B cell (primary cell): Measurements from ENCODE around the gene GLT1D1. TPM values are rescaled to one million over a fixed set of nuclear protein-coding genes. Genes with fewer than 3 reads are reported as not detected.

Experiments
- ATAC-seq: fragments of 200-7000 bp; cut with Tn5 transposase; one replicate; pipeline ENCODE4 v1.10.0; 2021; ENCODE audit warnings: low read depth, mild to moderate bottlenecking, moderate number of reproducible peaks, moderate library complexity
- CTCF ChIA-PET: fragments of 350-600 bp; sonication (Branson Sonifier 250); formaldehyde crosslinking; loops from one replicate; lab custom pipeline; 2021; ENCODE audit warnings: antibody characterized with exemption, inconsistent platforms; lab: Charles Lee
- POLR2A ChIA-PET: fragments of 350-600 bp; sonication (Branson Sonifier 250); formaldehyde crosslinking; loops from one replicate; lab custom pipeline; 2021; ENCODE audit warnings: antibody characterized with exemption; lab: Charles Lee
- DNase-seq: peaks from one replicate; pipeline ENCODE4 v3.0.0; 2013
- H2AFZ ChIP-seq: 2 replicates; pipeline ENCODE4 v1.6.1; 2012; ENCODE audit warnings: mild to moderate bottlenecking, low read depth, low read length; ENCODE audit not compliant: insufficient read depth, poor library complexity, severe bottlenecking
- H3K27ac ChIP-seq, 2 donors: 1 replicate in 1 of 2; 2 replicates in 1 of 2; pipeline ENCODE4 v1.5.1; 2012 to 2013; ENCODE audit warnings: low read length in 2 of 2, mild to moderate bottlenecking in 2 of 2, moderate library complexity in 1 of 2
- H3K27me3 ChIP-seq, 4 experiments: fragments of 200-600 bp in 1 of 4; sonication (generic) in 1 of 4; replicated peaks in 1 of 4; 1 replicate in 2 of 4; 2 replicates in 2 of 4; pipeline versions ENCODE4 v1.6.1 to v1.7.0; 2013 to 2016; ENCODE audit warnings: low read length in 3 of 4, mild to moderate bottlenecking in 2 of 4, mixed read lengths in 1 of 4, moderate library complexity in 1 of 4; ENCODE audit not compliant: insufficient read depth in 4 of 4, control insufficient read depth in 3 of 4; ENCODE audit errors: control extremely low read depth in 1 of 4
- H3K36me3 ChIP-seq, 2 experiments: replicated peaks in 1 of 2; 1 replicate in 1 of 2; 2 replicates in 1 of 2; pipeline versions ENCODE4 v1.6.1 to v1.7.1; 2013; ENCODE audit warnings: low read length in 1 of 2; ENCODE audit not compliant: insufficient read depth in 2 of 2, control insufficient read depth in 1 of 2; ENCODE audit errors: control extremely low read depth in 1 of 2, extremely low read depth in 1 of 2
- H3K4me1 ChIP-seq, 2 donors: fragments of 200-600 bp in 1 of 2; sonication (generic) in 1 of 2; 1 replicate in 1 of 2; 2 replicates in 1 of 2; pipeline versions ENCODE4 v1.5.1 to v1.6.1; 2013 to 2017; ENCODE audit warnings: low read length in 2 of 2; ENCODE audit not compliant: control insufficient read depth in 2 of 2, insufficient read depth in 2 of 2
- H3K4me2 ChIP-seq: replicated peaks from 2 replicates; pipeline ENCODE3; 2012; ENCODE audit warnings: mild to moderate bottlenecking, low read depth, low read length; ENCODE audit not compliant: poor library complexity, severe bottlenecking
- H3K4me3 ChIP-seq, 5 experiments: fragments of 200-600 bp in 1 of 5; sonication (generic) in 1 of 5; 1 replicate in 3 of 5; 2 replicates in 2 of 5; pipeline versions ENCODE4 v1.5.1 to v1.7.0; 2011 to 2016; ENCODE audit warnings: low read length in 4 of 5, mild to moderate bottlenecking in 4 of 5, low read depth in 2 of 5, control low read depth in 1 of 5, moderate library complexity in 1 of 5; ENCODE audit not compliant: insufficient read depth in 1 of 5; ENCODE audit errors: control extremely low read depth in 1 of 5, extremely low read depth in 1 of 5
- H3K79me2 ChIP-seq: fragments of 200-600 bp; sonication (generic); one replicate; pipeline ENCODE4 v1.6.0; 2016; ENCODE audit warnings: low read length; ENCODE audit not compliant: control insufficient read depth, insufficient read depth
- H3K9ac ChIP-seq: fragments of 200-600 bp; sonication (generic); 2 replicates; pipeline ENCODE4 v1.6.1; 2017; ENCODE audit warnings: mild to moderate bottlenecking, low read length, moderate library complexity
- H3K9me3 ChIP-seq, 3 donors: one replicate each; pipeline versions ENCODE4 v1.6.1 to v1.7.1; 2013; ENCODE audit warnings: low read length in 2 of 3; ENCODE audit not compliant: control insufficient read depth in 2 of 3, insufficient read depth in 1 of 3; ENCODE audit errors: control extremely low read depth in 1 of 3
- H4K20me1 ChIP-seq: 2 replicates; pipeline ENCODE4 v1.6.0; 2012; ENCODE audit warnings: mild to moderate bottlenecking, low read length; ENCODE audit not compliant: insufficient read depth, control insufficient read depth, poor library complexity, severe bottlenecking
- H3K27ac Mint-ChIP-seq: one replicate; pipeline ENCODE4 v1.8.0; 2021; ENCODE audit warnings: mixed read lengths
- H3K27me3 Mint-ChIP-seq: one replicate; pipeline ENCODE4 v1.8.0; 2021; ENCODE audit warnings: mixed read lengths
- H3K4me1 Mint-ChIP-seq: one replicate; pipeline ENCODE4 v1.8.0; 2021; ENCODE audit warnings: mixed read lengths
- H3K4me3 Mint-ChIP-seq: one replicate; pipeline ENCODE4 v1.8.0; 2021; ENCODE audit warnings: mixed read lengths
- H3K9me3 Mint-ChIP-seq: one replicate; pipeline ENCODE4 v1.8.0; 2022; ENCODE audit warnings: mixed read lengths; ENCODE audit not compliant: insufficient read depth
- CTCF ChIP-seq: fragments of 200-600 bp; IDR thresholded peaks from one replicate; pipeline ENCODE4 v1.8.0; 2022; ENCODE audit warnings: antibody characterized with exemption, mild to moderate bottlenecking
- EZH2 ChIP-seq: IDR thresholded peaks from 2 replicates; pipeline ENCODE4 v1.6.1; 2012; ENCODE audit warnings: borderline replicate concordance, low read depth, mild to moderate bottlenecking, moderate library complexity, low read length; ENCODE audit not compliant: insufficient read depth, poor library complexity, severe bottlenecking
- whole genome bisulfite sequencing: methylation state at CpG from one replicate; pipeline ENCODE4 v1.1.5; 2013; ENCODE audit warnings: missing lambda C conversion rate; ENCODE audit not compliant: insufficient coverage; 5-methylcytosine and 5-hydroxymethylcytosine counted together
- intact Hi-C: fragments of 100-400 bp; cut with micrococcal nuclease; formaldehyde crosslinking; loops from one replicate; pipeline ENCODE4 v1.10.0; 2022
- polyA plus RNA-seq: library from polyadenylated mRNA; depleted of rRNA; stranded (reverse); fragments of >200 nt; gene quantifications from 2 replicates; pipeline ENCODE4 v1.2.3, GENCODE V29; 2012
- total RNA-seq, 2 donors: library from RNA; stranded (reverse); fragments of 120-200 nt in 1 of 2; gene quantifications; 1 replicate in 1 of 2; 2 replicates in 1 of 2; pipeline versions ENCODE4 v1.2.3 to v1.2.4, GENCODE V29; 2013 to 2022

The GLT1D1 gene
- total and polyA plus RNA-seq, 2 donors (not counting 1 experiment from before 2014, with no cell fraction given): 0.22 to 0.49 TPM

DNA sequence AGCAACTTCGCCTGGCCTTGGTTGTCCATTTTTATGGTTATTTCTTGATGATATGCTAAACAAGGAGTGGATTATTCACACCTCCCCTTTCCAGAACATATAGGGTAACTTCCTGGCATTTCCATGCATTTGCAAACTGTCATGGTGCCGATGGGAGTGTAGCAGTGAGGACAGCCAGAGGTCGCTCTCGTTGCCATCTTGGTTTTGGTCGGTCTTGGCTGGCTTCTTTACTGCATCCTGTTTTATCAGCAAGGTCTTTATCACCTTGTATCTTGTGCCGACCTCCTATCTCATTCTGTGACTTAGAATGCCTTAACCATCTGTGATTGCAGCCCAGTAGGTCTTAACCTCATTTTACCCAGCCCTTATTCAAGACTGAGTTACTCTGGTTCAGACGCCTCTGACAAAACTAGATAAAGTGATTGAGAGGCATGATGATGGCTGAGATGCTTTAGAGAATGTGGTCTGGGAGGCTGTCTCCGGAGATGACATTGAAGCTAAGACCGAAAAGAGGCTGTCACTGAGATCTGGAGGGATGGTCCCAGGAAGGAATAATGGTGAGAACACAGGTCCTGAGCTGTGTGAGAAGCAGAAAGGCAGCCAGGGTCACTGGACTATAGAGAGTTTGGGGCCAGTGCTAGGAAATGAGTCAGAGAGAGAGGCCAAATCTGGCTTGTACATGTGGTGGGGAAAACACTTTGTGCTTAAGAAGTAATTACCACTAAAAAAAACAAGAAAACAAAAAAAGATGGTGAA is 2.9 kb downstream of the GLT1D1 start:
- Histone ChIP-seq H3K9me3 (peaks cover 0 to 4% (median 0%) of the 10 kb centered on the region in 3 donors), H2AFZ (no peak overlapping the region), H3K4me3 (no peak overlapping the region), H3K27ac (no peak overlapping the region), H3K4me2 (no peak overlapping the region), H3K79me2 (no peaks in the 10 kb centered on the region), H3K9ac (no peak overlapping the region), H3K27me3 (peaks cover 0 to 37% (median 12%) of the 10 kb centered on the region in 4 experiments), H4K20me1 (no peaks in the 10 kb centered on the region), H3K4me1 (peaks cover 10% of the 10 kb centered on the region in 2 donors), H3K36me3 (no peaks in the 10 kb centered on the region)
- ATAC-seq (no peak), DNase-seq (no peak)
- no peak overlapping the region for H3K27ac Mint-ChIP-seq
- POLR2A ChIA-PET: interaction anchor here (0.6 kb wide), 1 partner anchor 62 kb away, joined by 3 read pairs; no protein-coding TSS in a partner anchor
- intact Hi-C loops: no loop called here
- CTCF ChIA-PET: no interaction called here
- H3K4me1 Mint-ChIP-seq: peaks cover 4% of the 10 kb centered on the region
- no peak overlapping the region for H3K4me3 Mint-ChIP-seq
- 93% methylated on average over 6 of the region's 9 CpGs for WGBS
- peaks cover 22% of the 10 kb centered on the region for H3K27me3 Mint-ChIP-seq
- TF ChIP-seq EZH2 (no peak), CTCF (no peak)
- H3K9me3 Mint-ChIP-seq: no peaks in the 10 kb centered on the region

DNA sequence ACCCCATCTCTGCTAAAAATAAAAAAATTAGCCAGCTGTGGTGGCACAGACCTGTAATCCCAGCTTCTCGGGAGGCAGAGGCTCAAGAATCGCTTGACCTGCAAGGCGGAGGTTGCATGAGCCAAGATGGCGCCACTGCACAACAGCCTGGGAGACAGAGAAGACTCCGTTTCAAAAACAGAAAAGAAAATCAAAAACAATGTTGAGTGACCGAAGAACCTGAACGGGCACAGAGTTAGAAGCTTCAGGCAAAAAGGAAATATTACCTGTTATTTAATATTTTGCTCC is 3.5 kb downstream of the GLT1D1 start:
- H3K4me3 Mint-ChIP-seq: no peak overlapping the region
- ATAC-seq (no peak), DNase-seq (no peak)
- H3K27ac ChIP-seq: no peak overlapping the region
- POLR2A ChIA-PET: no interaction called here
- H3K27me3 ChIP-seq: peaks cover 0 to 37% (median 12%) of the 10 kb centered on the region in 4 experiments
- H3K36me3 ChIP-seq: no peaks in the 10 kb centered on the region
- CTCF ChIA-PET: interaction anchor here (0.6 kb wide), 1 partner anchor 24 kb away, joined by 4 read pairs; no protein-coding TSS in a partner anchor
- no peaks in the 10 kb centered on the region for H3K9me3 Mint-ChIP-seq
- TF ChIP-seq CTCF: no peak
- TF ChIP-seq EZH2: no peak
- no peaks in the 10 kb centered on the region for H3K79me2 ChIP-seq
- H3K9me3 ChIP-seq: peaks cover 0 to 4% (median 0%) of the 10 kb centered on the region in 3 donors
- H3K27me3 Mint-ChIP-seq: peaks cover 22% of the 10 kb centered on the region
- H3K4me3 ChIP-seq: no peak overlapping the region
- H3K4me1 ChIP-seq: peaks cover 10% of the 10 kb centered on the region in 2 donors
- H2AFZ ChIP-seq: no peak overlapping the region
- peaks cover 4% of the 10 kb centered on the region for H3K4me1 Mint-ChIP-seq
- no peak overlapping the region for H3K4me2 ChIP-seq
- 92% methylated on average over 5 of the region's 7 CpGs for WGBS
- no peaks in the 10 kb centered on the region for H4K20me1 ChIP-seq
- H3K27ac Mint-ChIP-seq: no peak overlapping the region
- H3K9ac ChIP-seq: no peak overlapping the region
- intact Hi-C loops: no loop called here
